Chondrocyte (in vitro differentiated cells): ENCODE measurements around the gene FTCDNL1. TPM values are rescaled to one million over a fixed set of nuclear protein-coding genes. Genes with fewer than 3 reads are reported as not detected.

Experiments
- DNase-seq: peaks from one replicate; pipeline ENCODE4 v3.0.0; 2021; ENCODE audit warnings: mixed read lengths, low spot score
- H3K27ac Mint-ChIP-seq: one replicate; pipeline ENCODE4 v1.8.0; 2021; ENCODE audit warnings: mild to moderate bottlenecking, moderate library complexity, mixed read lengths; ENCODE audit not compliant: unreplicated experiment
- H3K27me3 Mint-ChIP-seq: 2 replicates; pipeline ENCODE4 v1.8.0; 2021; ENCODE audit warnings: low read depth, mixed read lengths
- H3K36me3 Mint-ChIP-seq: 2 replicates; pipeline ENCODE4 v1.8.0; 2021; ENCODE audit warnings: low read depth, mixed read lengths
- H3K4me1 Mint-ChIP-seq: 2 replicates; pipeline ENCODE4 v1.8.0; 2021; ENCODE audit warnings: low read depth, mild to moderate bottlenecking, mixed read lengths
- H3K4me3 Mint-ChIP-seq: one replicate; pipeline ENCODE4 v1.8.0; 2021; ENCODE audit warnings: mild to moderate bottlenecking, moderate library complexity, mixed read lengths; ENCODE audit not compliant: unreplicated experiment
- H3K9me3 Mint-ChIP-seq: 2 replicates; pipeline ENCODE4 v1.8.0; 2021; ENCODE audit warnings: low read depth, mixed read lengths
- total RNA-seq: library from RNA; stranded (reverse); gene quantifications from 3 replicates; pipeline ENCODE4 v1.2.1, GENCODE V29; 2021
- TF ChIP-seq, protein P1 (sequence below): fragments of 200-600 bp; sonication (generic); IDR thresholded peaks from 2 replicates; pipeline ENCODE4 v1.5.0; 2021; ENCODE audit warnings: antibody characterized with exemption, mild to moderate bottlenecking, moderate library complexity

FTCDNL1 gene
- total RNA-seq, 1 donor from 2014 or later: 0.65 TPM

DNA sequence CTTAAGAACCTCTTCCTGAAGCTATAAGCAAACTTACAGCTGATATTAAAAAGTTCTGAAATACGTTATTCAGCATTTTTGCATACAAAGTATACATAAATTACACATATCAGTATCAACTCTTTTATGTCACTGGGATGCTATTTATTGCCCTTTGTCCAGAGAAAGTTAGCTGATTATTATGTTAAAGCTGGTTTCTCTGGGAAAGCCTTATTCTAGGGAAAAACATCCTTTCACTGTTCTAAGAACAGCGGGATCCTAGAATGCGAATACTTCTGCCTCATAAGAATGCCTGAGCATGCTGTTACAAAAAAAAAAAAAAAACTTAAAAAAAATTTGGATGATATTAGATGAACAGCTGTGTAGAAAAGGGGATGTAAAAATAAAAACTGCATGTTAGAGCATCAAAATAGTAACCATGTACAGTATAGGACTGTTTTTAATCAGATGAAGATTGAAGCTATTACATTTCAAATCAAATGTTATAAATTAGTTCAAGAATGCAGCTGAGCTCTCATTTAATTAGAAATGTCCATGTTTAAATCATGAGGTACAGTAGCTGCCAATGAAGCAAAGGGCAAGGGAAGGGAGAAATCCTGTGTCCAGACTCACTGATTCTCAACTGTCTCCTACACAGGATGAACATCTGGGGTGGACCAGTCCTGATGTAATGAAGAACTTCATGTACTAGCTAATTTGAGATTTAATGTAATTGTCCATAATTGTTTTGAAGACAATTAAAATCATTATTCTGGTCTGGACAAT, 8.2 kb downstream of the FTCDNL1 start:
- H3K9me3 Mint-ChIP-seq: peaks cover 4% of the 10 kb centered on the region
- no peak overlapping the region for H3K4me3 Mint-ChIP-seq
- peaks cover 2% of the 10 kb centered on the region for H3K36me3 Mint-ChIP-seq
- no peak overlapping the region for H3K27ac Mint-ChIP-seq
- TF ChIP-seq, protein P1, sequence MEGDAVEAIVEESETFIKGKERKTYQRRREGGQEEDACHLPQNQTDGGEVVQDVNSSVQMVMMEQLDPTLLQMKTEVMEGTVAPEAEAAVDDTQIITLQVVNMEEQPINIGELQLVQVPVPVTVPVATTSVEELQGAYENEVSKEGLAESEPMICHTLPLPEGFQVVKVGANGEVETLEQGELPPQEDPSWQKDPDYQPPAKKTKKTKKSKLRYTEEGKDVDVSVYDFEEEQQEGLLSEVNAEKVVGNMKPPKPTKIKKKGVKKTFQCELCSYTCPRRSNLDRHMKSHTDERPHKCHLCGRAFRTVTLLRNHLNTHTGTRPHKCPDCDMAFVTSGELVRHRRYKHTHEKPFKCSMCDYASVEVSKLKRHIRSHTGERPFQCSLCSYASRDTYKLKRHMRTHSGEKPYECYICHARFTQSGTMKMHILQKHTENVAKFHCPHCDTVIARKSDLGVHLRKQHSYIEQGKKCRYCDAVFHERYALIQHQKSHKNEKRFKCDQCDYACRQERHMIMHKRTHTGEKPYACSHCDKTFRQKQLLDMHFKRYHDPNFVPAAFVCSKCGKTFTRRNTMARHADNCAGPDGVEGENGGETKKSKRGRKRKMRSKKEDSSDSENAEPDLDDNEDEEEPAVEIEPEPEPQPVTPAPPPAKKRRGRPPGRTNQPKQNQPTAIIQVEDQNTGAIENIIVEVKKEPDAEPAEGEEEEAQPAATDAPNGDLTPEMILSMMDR: no peak
- H3K4me1 Mint-ChIP-seq: no peaks in the 10 kb centered on the region
- no peak for DNase-seq
- H3K27me3 Mint-ChIP-seq: peaks cover 31% of the 10 kb centered on the region

DNA sequence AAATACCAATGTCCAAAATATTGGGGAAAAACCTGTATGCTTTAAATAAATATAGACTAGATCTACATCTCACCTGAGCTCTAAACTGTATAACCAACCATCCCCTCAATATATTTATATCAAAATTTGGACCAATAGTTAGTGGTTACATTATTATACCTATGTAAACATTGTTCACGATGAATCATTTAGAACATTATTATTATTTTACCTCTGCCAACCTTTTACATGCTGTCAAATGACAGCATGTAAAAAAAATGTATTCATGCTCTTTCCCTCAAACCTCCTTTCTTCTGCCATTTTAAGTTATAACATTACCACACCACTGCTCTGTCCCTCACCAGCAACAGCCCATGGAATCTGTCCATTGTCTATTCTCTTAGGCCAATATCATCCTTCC, 9.6 kb downstream of the FTCDNL1 start:
- no peak overlapping the region for H3K4me3 Mint-ChIP-seq
- H3K9me3 Mint-ChIP-seq: peaks cover 4% of the 10 kb centered on the region
- TF ChIP-seq, protein P1: no peak
- no peak overlapping the region for H3K27ac Mint-ChIP-seq
- no peak for DNase-seq
- H3K27me3 Mint-ChIP-seq: peaks cover 28% of the 10 kb centered on the region
- peaks cover 2% of the 10 kb centered on the region for H3K36me3 Mint-ChIP-seq
- H3K4me1 Mint-ChIP-seq: no peaks in the 10 kb centered on the region

DNA sequence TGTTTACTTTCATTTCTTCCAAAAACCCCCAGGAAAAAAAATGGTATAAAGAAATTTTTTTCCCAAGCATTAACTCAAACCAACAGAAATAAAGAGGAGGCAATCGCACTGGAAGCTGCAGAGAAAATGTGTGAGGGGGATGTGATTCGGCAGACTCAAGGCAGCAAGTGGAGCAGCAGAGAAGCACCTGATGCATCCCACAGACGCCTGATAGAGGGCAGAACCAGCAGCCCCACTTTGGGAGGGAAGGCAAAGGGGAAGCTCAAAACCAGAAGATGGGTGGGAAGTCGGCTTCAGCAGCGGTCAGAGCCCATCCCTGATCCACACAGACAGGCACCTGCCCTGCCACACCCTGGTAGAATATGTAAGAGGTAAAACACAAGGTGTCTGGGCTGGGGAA, 12.6 kb downstream of the FTCDNL1 start:
- H3K36me3 Mint-ChIP-seq: peaks cover 2% of the 10 kb centered on the region
- H3K27ac Mint-ChIP-seq: no peak overlapping the region
- H3K9me3 Mint-ChIP-seq: peaks cover 4% of the 10 kb centered on the region
- H3K27me3 Mint-ChIP-seq: peaks cover 26% of the 10 kb centered on the region
- H3K4me3 Mint-ChIP-seq: no peak overlapping the region
- DNase-seq: no peak
- H3K4me1 Mint-ChIP-seq: no peaks in the 10 kb centered on the region
- TF ChIP-seq, protein P1: no peak

DNA sequence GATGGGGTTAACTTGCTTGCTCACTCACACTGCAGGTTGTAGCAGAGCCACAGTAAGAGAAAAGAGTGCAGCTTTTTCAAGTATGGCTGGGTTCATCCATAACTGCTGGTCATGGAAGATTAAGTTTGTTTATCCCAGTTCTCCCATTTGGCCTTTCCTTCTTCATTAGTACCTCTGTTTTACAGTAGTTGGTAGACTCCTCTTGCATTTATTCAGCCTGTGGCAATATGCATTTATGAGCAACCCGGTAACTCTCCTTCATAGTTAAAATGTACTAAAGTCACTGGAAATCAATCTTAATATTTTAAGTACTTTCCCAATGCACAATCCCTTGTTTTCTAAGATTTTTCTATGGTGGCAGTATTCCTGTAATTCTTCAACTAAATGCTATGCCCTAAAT, 14.0 kb downstream of the FTCDNL1 start:
- TF ChIP-seq, protein P1: no peak
- no peak for DNase-seq
- no peak overlapping the region for H3K4me3 Mint-ChIP-seq
- H3K36me3 Mint-ChIP-seq: peaks cover 2% of the 10 kb centered on the region
- peaks cover 4% of the 10 kb centered on the region for H3K9me3 Mint-ChIP-seq
- no peak overlapping the region for H3K27ac Mint-ChIP-seq
- no peaks in the 10 kb centered on the region for H3K4me1 Mint-ChIP-seq
- peaks cover 26% of the 10 kb centered on the region for H3K27me3 Mint-ChIP-seq

DNA sequence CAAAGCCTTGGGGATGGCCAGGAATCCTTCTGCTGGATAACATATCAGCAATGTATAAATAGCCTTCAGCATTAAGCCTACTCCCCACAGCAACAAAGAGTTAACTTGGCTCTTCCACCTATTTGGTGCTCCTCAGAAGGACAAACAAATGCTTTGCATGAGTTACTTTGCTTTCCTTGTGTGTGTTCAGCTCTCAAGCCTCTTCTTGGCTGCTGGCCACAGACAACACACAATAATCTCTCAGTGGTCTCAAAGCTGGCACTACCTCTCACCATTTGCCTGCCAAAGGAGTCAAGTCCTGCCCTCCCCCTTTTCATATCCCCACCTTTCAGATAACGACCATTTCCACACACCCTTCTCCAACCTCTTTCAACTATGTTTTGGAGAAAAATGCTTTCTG, 17.5 kb downstream of the FTCDNL1 start:
- DNase-seq: no peak

More for the DNA sequence above, 17.5 kb downstream of the FTCDNL1 start:
- TF ChIP-seq, protein P1: no peak
- H3K36me3 Mint-ChIP-seq: no peaks in the 10 kb centered on the region
- H3K4me3 Mint-ChIP-seq: no peak overlapping the region
- peaks cover 6% of the 10 kb centered on the region for H3K4me1 Mint-ChIP-seq
- no peaks in the 10 kb centered on the region for H3K9me3 Mint-ChIP-seq
- peaks cover 14% of the 10 kb centered on the region for H3K27me3 Mint-ChIP-seq
- H3K27ac Mint-ChIP-seq: no peak overlapping the region
